OCI-LY3 (cell line): ENCODE results near the gene ATF7IP2.

Experiments
- CTCF ChIP-seq: fragments of 200-600, 300-600 bp; sonication (generic); IDR thresholded peaks from 2 replicates; pipeline ENCODE4 v1.5.1; 2014; ENCODE audit warnings: antibody characterized with exemption, low read length, low read depth
- EZH2phosphoT487 ChIP-seq: fragments of 200-600 bp; shearing (Covaris generic); IDR thresholded peaks from 2 replicates; pipeline ENCODE4 v1.6.1; 2018; ENCODE audit warnings: antibody characterized with exemption, mixed run types, low read depth

- TF ChIP-seq CTCF (no peak), EZH2phosphoT487 (no peak)
These were observed 118.6 kb downstream of the ATF7IP2 start for GRCh38 chr16:10504404-10504885.
